ENCODE measurements around the gene PPM1E.
A peak's percentile ranks its signal among the peaks of the same experiment; 100 is the strongest.
"Not testable (repeated sequence)": the region's sequence is repeated elsewhere in the genome, so short reads cannot be mapped to it uniquely, and the experiment has no call there.

The PPM1E gene

GRCh38 chr17:58957725-58958073 is 202.0 kb downstream of the PPM1E start:
- DNase-seq = not testable (repeated sequence)

- DNase-seq = peak; percentile 61
Observed at GRCh38 chr17:58960068-58960467, 204.4 kb downstream of the PPM1E start.

GRCh38 chr17:58965221-58965620 is 209.6 kb downstream of the PPM1E start:
- DNase-seq = peak; percentile 32

- DNase-seq = peak; percentile 8
Observed at GRCh38 chr17:58966208-58966607, 210.6 kb downstream of the PPM1E start.

GRCh38 chr17:58968426-58969061 is 212.9 kb downstream of the PPM1E start:
- peak; percentile 35 for DNase-seq

GRCh38 chr17:58969156-58969555 is 213.5 kb downstream of the PPM1E start:
- peak; percentile 34 for DNase-seq

- DNase-seq = peak; percentile 49
Observed at GRCh38 chr17:58969612-58970011, 214.0 kb downstream of the PPM1E start.

GRCh38 chr17:58970609-58971450 is 215.2 kb downstream of the PPM1E start:
- DNase-seq = peak; percentile 41

GRCh38 chr17:58974354-58974753 is 218.7 kb downstream of the PPM1E start:
- DNase-seq = no peak

- no peak for DNase-seq
Observed at GRCh38 chr17:58976541-58976940, 220.9 kb downstream of the PPM1E start.

GRCh38 chr17:58980706-58981481 is 225.2 kb downstream of the PPM1E start:
- no peak for DNase-seq

GRCh38 chr17:58982626-58983025 is 227.0 kb downstream of the PPM1E start:
- DNase-seq = no peak

GRCh38 chr17:58985367-58985766 is 229.7 kb downstream of the PPM1E start:
- DNase-seq = no peak

GRCh38 chr17:58985971-58986370 is 230.3 kb downstream of the PPM1E start:
- no peak for DNase-seq

GRCh38 chr17:58989629-58990028 is 234.0 kb downstream of the PPM1E start:
- DNase-seq = no peak

GRCh38 chr17:58991718-58992331 is 236.2 kb downstream of the PPM1E start:
- peak; percentile 79 for DNase-seq

- no peak for DNase-seq
Observed at GRCh38 chr17:58993311-58993710, 237.7 kb downstream of the PPM1E start.

GRCh38 chr17:58995247-58995940 is 239.7 kb downstream of the PPM1E start:
- no peak for DNase-seq

- no peak for DNase-seq
Observed at GRCh38 chr17:58996968-58997367, 241.3 kb downstream of the PPM1E start.

GRCh38 chr17:58997756-58998553 is 242.3 kb downstream of the PPM1E start:
- DNase-seq = no peak

GRCh38 chr17:58998871-58999270 is 243.2 kb downstream of the PPM1E start:
- DNase-seq = no peak

GRCh38 chr17:58999500-58999899 is 243.8 kb downstream of the PPM1E start:
- no peak for DNase-seq

Data from islet precursor cell (in vitro differentiated cells).